ENCODE data around the gene ZBED4. TPM values are rescaled to one million over a fixed set of nuclear protein-coding genes. Genes with fewer than 3 reads are reported as not detected.
A peak's percentile ranks its signal among the peaks of the same experiment; 100 is the strongest.

Gene ZBED4
- total and polyA plus RNA-seq, 2 of the 13 experiments (the other 11 are each of a cell fraction or from before 2014, with no cell fraction given), result 5.4 to 9.6 TPM

GRCh38 chr22:49937758-49938564 is 84.3 kb downstream of the ZBED4 start (continued):
- TF ChIP-seq PATZ1 (CRISPR knock-in tag; IDR thresholded peaks at IDR 0.05) (peak; percentile 99), NFAT5 (CRISPR knock-in tag; IDR thresholded peaks at IDR 0.05) (no peak), ZNF503 (CRISPR knock-in tag; IDR thresholded peaks at IDR 0.05) (peak; percentile 75; the same call in 1 of the 2 replicates), ZC3H4 (CRISPR knock-in tag; IDR thresholded peaks at IDR 0.05; ENCODE audit: borderline replicate concordance) (0 out of 2 replicates have a peak, but pooled peaks have one; percentile 62), NFE2L2 (IDR thresholded peaks at IDR 0.05; ENCODE audit: low read length) (no peak), HDAC1 (CRISPR knock-in tag; IDR thresholded peaks at IDR 0.05) (peak; percentile 91), ZNF30 (CRISPR knock-in tag; IDR thresholded peaks at IDR 0.05) (no peak), ZNF484 (CRISPR knock-in tag; IDR thresholded peaks at IDR 0.05; ENCODE audit: borderline replicate concordance, low read depth) (no peak), MED1 (CRISPR knock-in tag; IDR thresholded peaks at IDR 0.05) (peak; percentile 99), ZBTB14 (CRISPR knock-in tag; IDR thresholded peaks at IDR 0.05) (no peak), KLF11 (CRISPR knock-in tag; IDR thresholded peaks at IDR 0.05) (0 out of 2 replicates have a peak, but pooled peaks have one; percentile 34), ZNF570 (CRISPR knock-in tag; IDR thresholded peaks at IDR 0.05; ENCODE audit: borderline replicate concordance) (no peak), FOXP1 (IDR thresholded peaks at IDR 0.05) (peak; percentile 61; the same call in 1 of the 2 replicates), FOXP1 (CRISPR knock-in tag; IDR thresholded peaks at IDR 0.05) (peak; percentile 98), TARDBP (CRISPR knock-in tag; IDR thresholded peaks at IDR 0.05) (peak; percentile 60; the same call in 1 of the 2 replicates), RFXAP (CRISPR knock-in tag; IDR thresholded peaks at IDR 0.05; ENCODE audit: borderline replicate concordance) (no peak), HNF1B (CRISPR knock-in tag; IDR thresholded peaks at IDR 0.05) (peak; percentile 85)

All from HepG2 (cell line).